ENCODE results near the gene GLIS1. TPM values are rescaled to one million over a fixed set of nuclear protein-coding genes. Genes with fewer than 3 reads are reported as not detected.

Gene GLIS1
- total and polyA plus RNA-seq, 3 experiments from 2014 or later, result 0.18 TPM; not detected in 2

DNA sequence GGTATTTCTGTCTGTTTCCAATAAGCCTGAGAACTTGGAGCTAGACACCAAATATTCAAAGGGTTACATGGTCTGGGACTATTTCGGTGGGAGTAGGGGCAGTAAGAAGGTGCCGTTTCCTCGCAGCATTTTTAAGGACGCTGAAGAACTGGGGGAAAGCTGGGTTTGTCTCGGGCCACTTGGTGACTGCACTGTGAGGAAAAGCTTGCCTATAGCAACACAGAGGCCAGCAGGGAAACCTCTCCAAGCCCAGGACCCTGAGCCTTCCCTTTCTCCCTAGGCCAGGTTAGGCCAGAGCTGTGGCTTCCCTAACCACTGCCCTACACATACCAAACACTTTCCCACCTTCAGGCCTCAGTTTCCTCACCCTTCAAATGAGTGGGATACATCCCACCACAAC is 3.3 kb downstream of the GLIS1 start:
- POLR2A ChIA-PET, result no interaction called here
- DNase-seq, result no peak
- Mint-ChIP-seq H3K4me3 (peak overlapping the region in 1 of 7 donors; percentile 5), H3K27ac (no peak overlapping the region), H3K36me3 (no peaks in the 10 kb centered on the region), H3K4me1 (peaks cover 0 to 8% (median 2%) of the 10 kb centered on the region in 3 donors), H3K27me3 (peaks cover 33 to 57% of the 10 kb centered on the region in 2 donors), H3K9me3 (no peaks in the 10 kb centered on the region)
- CTCF ChIA-PET, result no interaction called here
- Histone ChIP-seq H3K4me3 (ENCODE audit: low read length) (no peak overlapping the region), H3K27ac (ENCODE audit: low read depth, low read length) (no peak overlapping the region), H3K27me3 (ENCODE audit: insufficient read depth, low read length, poor library complexity, severe bottlenecking) (peaks cover 23% of the 10 kb centered on the region), H3K36me3 (ENCODE audit: insufficient read depth, low read length) (no peaks in the 10 kb centered on the region), H3K4me1 (ENCODE audit: insufficient read depth, low read length) (no peaks in the 10 kb centered on the region), H3K9me3 (ENCODE audit: low read length) (no peaks in the 10 kb centered on the region)

- no peak overlapping the region for H3K27ac ChIP-seq (ENCODE audit: low read depth, low read length)
- Mint-ChIP-seq H3K4me3 (peak overlapping the region in 1 of 7 donors; percentile 43), H3K27ac (no peak overlapping the region), H3K9me3 (no peaks in the 10 kb centered on the region), H3K27me3 (peaks cover 32 to 57% of the 10 kb centered on the region in 2 donors), H3K4me1 (peaks cover 0 to 8% (median 2%) of the 10 kb centered on the region in 3 donors), H3K36me3 (no peaks in the 10 kb centered on the region)
- ChIA-PET CTCF (no interaction called here), POLR2A (no interaction called here)
- H3K36me3 ChIP-seq (ENCODE audit: insufficient read depth, low read length), result no peaks in the 10 kb centered on the region
- H3K27me3 ChIP-seq (ENCODE audit: insufficient read depth, low read length, poor library complexity, severe bottlenecking), result peaks cover 23% of the 10 kb centered on the region
- H3K4me1 ChIP-seq (ENCODE audit: insufficient read depth, low read length), result no peaks in the 10 kb centered on the region
- no peak overlapping the region for H3K4me3 ChIP-seq (ENCODE audit: low read length)
- no peak for DNase-seq
- no peaks in the 10 kb centered on the region for H3K9me3 ChIP-seq (ENCODE audit: low read length)
These were observed 3.7 kb downstream of the GLIS1 start for GRCh38 chr1:53735261-53735660.

GRCh38 chr1:53734650-53735211 is 4.2 kb downstream of the GLIS1 start:
- H3K27me3 Mint-ChIP-seq, result peaks cover 27 to 54% of the 10 kb centered on the region in 2 donors
- H3K4me3 Mint-ChIP-seq, result peak overlapping the region in 1 of 7 donors; percentile 70
- no peaks in the 10 kb centered on the region for H3K9me3 ChIP-seq (ENCODE audit: low read length)
- no peaks in the 10 kb centered on the region for H3K36me3 Mint-ChIP-seq
- ChIA-PET CTCF (no interaction called here), POLR2A (no interaction called here)
- no peaks in the 10 kb centered on the region for H3K4me1 ChIP-seq (ENCODE audit: insufficient read depth, low read length)
- H3K27ac ChIP-seq (ENCODE audit: low read depth, low read length), result no peak overlapping the region
- DNase-seq, result no peak
- H3K27me3 ChIP-seq (ENCODE audit: insufficient read depth, low read length, poor library complexity, severe bottlenecking), result peaks cover 20% of the 10 kb centered on the region
- H3K4me1 Mint-ChIP-seq, result peaks cover 0 to 7% (median 2%) of the 10 kb centered on the region in 3 donors
- H3K9me3 Mint-ChIP-seq, result no peaks in the 10 kb centered on the region
- H3K27ac Mint-ChIP-seq, result no peak overlapping the region
- H3K4me3 ChIP-seq (ENCODE audit: low read length), result no peak overlapping the region
- no peaks in the 10 kb centered on the region for H3K36me3 ChIP-seq (ENCODE audit: insufficient read depth, low read length)

- Mint-ChIP-seq H3K27me3 (peaks cover 24 to 50% of the 10 kb centered on the region in 2 donors), H3K36me3 (no peaks in the 10 kb centered on the region), H3K27ac (no peak overlapping the region), H3K4me3 (peak overlapping the region in 1 of 7 donors; percentile 70), H3K4me1 (peaks cover 0 to 4% (median 2%) of the 10 kb centered on the region in 3 donors), H3K9me3 (no peaks in the 10 kb centered on the region)
- no peak for DNase-seq
- Histone ChIP-seq H3K36me3 (ENCODE audit: insufficient read depth, low read length) (no peaks in the 10 kb centered on the region), H3K4me3 (ENCODE audit: low read length) (no peak overlapping the region), H3K9me3 (ENCODE audit: low read length) (no peaks in the 10 kb centered on the region), H3K27me3 (ENCODE audit: insufficient read depth, low read length, poor library complexity, severe bottlenecking) (peaks cover 18% of the 10 kb centered on the region), H3K27ac (ENCODE audit: low read depth, low read length) (no peak overlapping the region), H3K4me1 (ENCODE audit: insufficient read depth, low read length) (no peaks in the 10 kb centered on the region)
- ChIA-PET CTCF (no interaction called here), POLR2A (no interaction called here)
These were observed 4.9 kb downstream of the GLIS1 start for GRCh38 chr1:53733975-53734649.

DNA sequence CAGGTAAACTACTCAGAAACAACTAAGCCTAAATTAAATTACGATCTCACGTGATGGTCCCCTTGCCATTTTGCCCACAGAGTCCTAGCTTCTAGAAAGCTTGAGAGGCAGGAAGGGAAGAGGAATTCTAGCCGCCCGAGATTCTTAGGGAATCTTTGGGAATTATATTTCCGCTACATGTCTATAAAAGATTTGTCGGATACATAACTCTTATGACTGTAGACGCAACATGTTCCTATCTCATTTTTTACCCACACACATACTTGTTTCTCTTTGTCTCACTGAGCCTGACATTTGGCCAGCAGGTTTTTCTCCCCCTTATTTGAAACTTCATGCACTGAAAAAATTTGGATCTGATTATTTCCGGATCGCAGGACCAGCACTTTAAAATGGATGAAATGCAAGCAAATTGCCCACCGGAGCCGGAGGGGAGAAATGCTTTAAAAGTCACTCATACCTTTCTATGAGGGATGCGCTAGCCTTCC is 5.5 kb downstream of the GLIS1 start:
- H3K36me3 Mint-ChIP-seq, result no peaks in the 10 kb centered on the region
- no peak overlapping the region for H3K27ac ChIP-seq (ENCODE audit: low read depth, low read length)
- no peaks in the 10 kb centered on the region for H3K4me1 ChIP-seq (ENCODE audit: insufficient read depth, low read length)
- no peak overlapping the region for H3K27ac Mint-ChIP-seq
- H3K4me1 Mint-ChIP-seq, result peaks cover 0 to 4% (median 2%) of the 10 kb centered on the region in 3 donors
- no peak for DNase-seq
- ChIA-PET POLR2A (no interaction called here), CTCF (no interaction called here)
- no peak overlapping the region for H3K4me3 Mint-ChIP-seq
- no peaks in the 10 kb centered on the region for H3K9me3 ChIP-seq (ENCODE audit: low read length)
- H3K27me3 Mint-ChIP-seq, result peaks cover 24 to 50% of the 10 kb centered on the region in 2 donors
- no peak overlapping the region for H3K4me3 ChIP-seq (ENCODE audit: low read length)
- no peaks in the 10 kb centered on the region for H3K9me3 Mint-ChIP-seq
- peaks cover 18% of the 10 kb centered on the region for H3K27me3 ChIP-seq (ENCODE audit: insufficient read depth, low read length, poor library complexity, severe bottlenecking)
- no peaks in the 10 kb centered on the region for H3K36me3 ChIP-seq (ENCODE audit: insufficient read depth, low read length)

GRCh38 chr1:53732912-53733317 is 6.0 kb downstream of the GLIS1 start:
- Mint-ChIP-seq H3K27ac (no peak overlapping the region), H3K9me3 (no peaks in the 10 kb centered on the region), H3K27me3 (peaks cover 24 to 50% of the 10 kb centered on the region in 2 donors), H3K36me3 (peaks cover 0 to under 1% (median 0%) of the 10 kb centered on the region in 3 donors), H3K4me3 (no peak overlapping the region), H3K4me1 (peaks cover 0 to 4% (median 2%) of the 10 kb centered on the region in 3 donors)
- no peaks in the 10 kb centered on the region for H3K4me1 ChIP-seq (ENCODE audit: insufficient read depth, low read length)
- CTCF ChIA-PET, result no interaction called here
- POLR2A ChIA-PET, result no interaction called here
- no peaks in the 10 kb centered on the region for H3K36me3 ChIP-seq (ENCODE audit: insufficient read depth, low read length)
- H3K27me3 ChIP-seq (ENCODE audit: insufficient read depth, low read length, poor library complexity, severe bottlenecking), result peaks cover 13% of the 10 kb centered on the region
- H3K9me3 ChIP-seq (ENCODE audit: low read length), result no peaks in the 10 kb centered on the region
- H3K4me3 ChIP-seq (ENCODE audit: low read length), result no peak overlapping the region
- no peak overlapping the region for H3K27ac ChIP-seq (ENCODE audit: low read depth, low read length)
- no peak for DNase-seq

DNA sequence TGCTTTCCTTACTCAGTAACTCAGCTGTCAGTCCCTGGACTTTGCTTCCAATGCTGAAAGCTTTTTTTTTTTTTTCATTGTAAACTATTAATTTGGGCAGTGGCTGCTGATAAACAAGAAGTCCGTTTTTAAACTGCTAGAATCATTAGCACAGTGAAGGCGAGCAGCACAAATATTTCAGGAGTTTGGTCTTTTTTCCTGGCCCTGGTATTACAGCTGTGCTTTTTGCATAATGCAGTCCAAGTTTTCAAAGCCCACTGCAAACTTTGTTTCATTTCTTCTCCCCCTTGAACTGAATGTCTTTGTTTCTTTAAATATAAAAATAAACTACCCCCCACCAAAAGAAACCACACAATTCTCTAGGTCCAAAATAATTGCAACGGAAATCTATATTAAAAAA is 6.6 kb downstream of the GLIS1 start:
- Histone ChIP-seq H3K27ac (ENCODE audit: low read depth, low read length) (no peak overlapping the region), H3K27me3 (ENCODE audit: insufficient read depth, low read length, poor library complexity, severe bottlenecking) (peaks cover 13% of the 10 kb centered on the region), H3K4me1 (ENCODE audit: insufficient read depth, low read length) (no peaks in the 10 kb centered on the region), H3K36me3 (ENCODE audit: insufficient read depth, low read length) (no peaks in the 10 kb centered on the region), H3K9me3 (ENCODE audit: low read length) (no peaks in the 10 kb centered on the region), H3K4me3 (ENCODE audit: low read length) (no peak overlapping the region)
- no peak for DNase-seq
- CTCF ChIA-PET, result no interaction called here
- peaks cover 0 to 3% (median under 1%) of the 10 kb centered on the region in 3 donors for H3K4me1 Mint-ChIP-seq
- H3K27ac Mint-ChIP-seq, result peak overlapping the region in 1 of 8 donors; percentile 35
- no peak overlapping the region for H3K4me3 Mint-ChIP-seq
- H3K27me3 Mint-ChIP-seq, result peaks cover 22 to 48% of the 10 kb centered on the region in 2 donors
- peaks cover 0 to 1% (median 0%) of the 10 kb centered on the region in 3 donors for H3K36me3 Mint-ChIP-seq
- POLR2A ChIA-PET, result no interaction called here
- H3K9me3 Mint-ChIP-seq, result no peaks in the 10 kb centered on the region

GRCh38 chr1:53731779-53732305 is 7.1 kb downstream of the GLIS1 start:
- H3K36me3 ChIP-seq (ENCODE audit: insufficient read depth, low read length), result no peaks in the 10 kb centered on the region
- no peaks in the 10 kb centered on the region for H3K9me3 Mint-ChIP-seq
- no peak overlapping the region for H3K27ac Mint-ChIP-seq
- no peak overlapping the region for H3K4me3 Mint-ChIP-seq
- peaks cover 0 to 1% (median 0%) of the 10 kb centered on the region in 3 donors for H3K36me3 Mint-ChIP-seq
- no peak overlapping the region for H3K27ac ChIP-seq (ENCODE audit: low read depth, low read length)
- DNase-seq, result no peak
- H3K9me3 ChIP-seq (ENCODE audit: low read length), result no peaks in the 10 kb centered on the region
- no peaks in the 10 kb centered on the region for H3K4me1 ChIP-seq (ENCODE audit: insufficient read depth, low read length)
- peaks cover 10% of the 10 kb centered on the region for H3K27me3 ChIP-seq (ENCODE audit: insufficient read depth, low read length, poor library complexity, severe bottlenecking)
- H3K4me1 Mint-ChIP-seq, result no peaks in the 10 kb centered on the region
- POLR2A ChIA-PET, result no interaction called here
- H3K27me3 Mint-ChIP-seq, result peaks cover 17 to 43% of the 10 kb centered on the region in 2 donors
- CTCF ChIA-PET, result no interaction called here
- no peak overlapping the region for H3K4me3 ChIP-seq (ENCODE audit: low read length)
